Measurements from ENCODE around the gene UNK. TPM values are rescaled to one million over a fixed set of nuclear protein-coding genes. Genes with fewer than 3 reads are reported as not detected.

UNK gene
- total RNA-seq, 1 experiment from 2014 or later: 35.4 TPM

- no peak for TF ChIP-seq FOXP4 (CRISPR knock-in tag; IDR thresholded peaks at IDR 0.05)
- no peak for TF ChIP-seq ZNF396 (CRISPR knock-in tag; IDR thresholded peaks at IDR 0.05; ENCODE audit: borderline replicate concordance)
- TF ChIP-seq EMX1 (CRISPR knock-in tag; IDR thresholded peaks at IDR 0.05): peak; percentile 56
- no peak for TF ChIP-seq KAT7 (CRISPR knock-in tag; IDR thresholded peaks at IDR 0.05; ENCODE audit: borderline replicate concordance)
- no peak for TF ChIP-seq ATF3 (CRISPR knock-in tag; conservative IDR thresholded peaks at IDR 0.05)
- 0 out of 2 replicates have a peak, but pooled peaks have one; percentile 18 for TF ChIP-seq SP1 (CRISPR knock-in tag; conservative IDR thresholded peaks at IDR 0.05)
- TF ChIP-seq FOXP1 (CRISPR knock-in tag; IDR thresholded peaks at IDR 0.05; ENCODE audit: borderline replicate concordance): no peak
- TF ChIP-seq, protein P1, sequence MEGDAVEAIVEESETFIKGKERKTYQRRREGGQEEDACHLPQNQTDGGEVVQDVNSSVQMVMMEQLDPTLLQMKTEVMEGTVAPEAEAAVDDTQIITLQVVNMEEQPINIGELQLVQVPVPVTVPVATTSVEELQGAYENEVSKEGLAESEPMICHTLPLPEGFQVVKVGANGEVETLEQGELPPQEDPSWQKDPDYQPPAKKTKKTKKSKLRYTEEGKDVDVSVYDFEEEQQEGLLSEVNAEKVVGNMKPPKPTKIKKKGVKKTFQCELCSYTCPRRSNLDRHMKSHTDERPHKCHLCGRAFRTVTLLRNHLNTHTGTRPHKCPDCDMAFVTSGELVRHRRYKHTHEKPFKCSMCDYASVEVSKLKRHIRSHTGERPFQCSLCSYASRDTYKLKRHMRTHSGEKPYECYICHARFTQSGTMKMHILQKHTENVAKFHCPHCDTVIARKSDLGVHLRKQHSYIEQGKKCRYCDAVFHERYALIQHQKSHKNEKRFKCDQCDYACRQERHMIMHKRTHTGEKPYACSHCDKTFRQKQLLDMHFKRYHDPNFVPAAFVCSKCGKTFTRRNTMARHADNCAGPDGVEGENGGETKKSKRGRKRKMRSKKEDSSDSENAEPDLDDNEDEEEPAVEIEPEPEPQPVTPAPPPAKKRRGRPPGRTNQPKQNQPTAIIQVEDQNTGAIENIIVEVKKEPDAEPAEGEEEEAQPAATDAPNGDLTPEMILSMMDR (IDR thresholded peaks at IDR 0.05): no peak
- peak; percentile 64 for TF ChIP-seq NFATC4 (CRISPR knock-in tag; IDR thresholded peaks at IDR 0.05)
- TF ChIP-seq IRF2 (CRISPR knock-in tag; IDR thresholded peaks at IDR 0.05; ENCODE audit: borderline replicate concordance, low read depth): no peak
- TF ChIP-seq GRHL2 (CRISPR knock-in tag; IDR thresholded peaks at IDR 0.05; ENCODE audit: insufficient replicate concordance, severe bottlenecking): no peak
- TF ChIP-seq CREM (CRISPR knock-in tag; IDR thresholded peaks at IDR 0.05): no peak
- TF ChIP-seq, protein P2, sequence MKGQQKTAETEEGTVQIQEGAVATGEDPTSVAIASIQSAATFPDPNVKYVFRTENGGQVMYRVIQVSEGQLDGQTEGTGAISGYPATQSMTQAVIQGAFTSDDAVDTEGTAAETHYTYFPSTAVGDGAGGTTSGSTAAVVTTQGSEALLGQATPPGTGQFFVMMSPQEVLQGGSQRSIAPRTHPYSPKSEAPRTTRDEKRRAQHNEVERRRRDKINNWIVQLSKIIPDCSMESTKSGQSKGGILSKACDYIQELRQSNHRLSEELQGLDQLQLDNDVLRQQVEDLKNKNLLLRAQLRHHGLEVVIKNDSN (CRISPR knock-in tag; IDR thresholded peaks at IDR 0.05): no peak
- TF ChIP-seq, protein P3, sequence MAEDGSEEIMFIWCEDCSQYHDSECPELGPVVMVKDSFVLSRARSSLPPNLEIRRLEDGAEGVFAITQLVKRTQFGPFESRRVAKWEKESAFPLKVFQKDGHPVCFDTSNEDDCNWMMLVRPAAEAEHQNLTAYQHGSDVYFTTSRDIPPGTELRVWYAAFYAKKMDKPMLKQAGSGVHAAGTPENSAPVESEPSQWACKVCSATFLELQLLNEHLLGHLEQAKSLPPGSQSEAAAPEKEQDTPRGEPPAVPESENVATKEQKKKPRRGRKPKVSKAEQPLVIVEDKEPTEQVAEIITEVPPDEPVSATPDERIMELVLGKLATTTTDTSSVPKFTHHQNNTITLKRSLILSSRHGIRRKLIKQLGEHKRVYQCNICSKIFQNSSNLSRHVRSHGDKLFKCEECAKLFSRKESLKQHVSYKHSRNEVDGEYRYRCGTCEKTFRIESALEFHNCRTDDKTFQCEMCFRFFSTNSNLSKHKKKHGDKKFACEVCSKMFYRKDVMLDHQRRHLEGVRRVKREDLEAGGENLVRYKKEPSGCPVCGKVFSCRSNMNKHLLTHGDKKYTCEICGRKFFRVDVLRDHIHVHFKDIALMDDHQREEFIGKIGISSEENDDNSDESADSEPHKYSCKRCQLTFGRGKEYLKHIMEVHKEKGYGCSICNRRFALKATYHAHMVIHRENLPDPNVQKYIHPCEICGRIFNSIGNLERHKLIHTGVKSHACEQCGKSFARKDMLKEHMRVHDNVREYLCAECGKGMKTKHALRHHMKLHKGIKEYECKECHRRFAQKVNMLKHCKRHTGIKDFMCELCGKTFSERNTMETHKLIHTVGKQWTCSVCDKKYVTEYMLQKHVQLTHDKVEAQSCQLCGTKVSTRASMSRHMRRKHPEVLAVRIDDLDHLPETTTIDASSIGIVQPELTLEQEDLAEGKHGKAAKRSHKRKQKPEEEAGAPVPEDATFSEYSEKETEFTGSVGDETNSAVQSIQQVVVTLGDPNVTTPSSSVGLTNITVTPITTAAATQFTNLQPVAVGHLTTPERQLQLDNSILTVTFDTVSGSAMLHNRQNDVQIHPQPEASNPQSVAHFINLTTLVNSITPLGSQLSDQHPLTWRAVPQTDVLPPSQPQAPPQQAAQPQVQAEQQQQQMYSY (CRISPR knock-in tag; IDR thresholded peaks at IDR 0.05): no peak
- no peak for TF ChIP-seq FOXK1 (CRISPR knock-in tag; IDR thresholded peaks at IDR 0.05)
- TF ChIP-seq CBFB (CRISPR knock-in tag; IDR thresholded peaks at IDR 0.05; ENCODE audit: low read depth): no peak
- TF ChIP-seq, protein P4, sequence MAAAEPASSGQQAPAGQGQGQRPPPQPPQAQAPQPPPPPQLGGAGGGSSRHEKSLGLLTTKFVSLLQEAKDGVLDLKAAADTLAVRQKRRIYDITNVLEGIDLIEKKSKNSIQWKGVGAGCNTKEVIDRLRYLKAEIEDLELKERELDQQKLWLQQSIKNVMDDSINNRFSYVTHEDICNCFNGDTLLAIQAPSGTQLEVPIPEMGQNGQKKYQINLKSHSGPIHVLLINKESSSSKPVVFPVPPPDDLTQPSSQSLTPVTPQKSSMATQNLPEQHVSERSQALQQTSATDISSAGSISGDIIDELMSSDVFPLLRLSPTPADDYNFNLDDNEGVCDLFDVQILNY (CRISPR knock-in tag; IDR thresholded peaks at IDR 0.05): no peak
- no peak for TF ChIP-seq E2F4 (CRISPR knock-in tag; IDR thresholded peaks at IDR 0.05; ENCODE audit: borderline replicate concordance, low read depth)
- TF ChIP-seq ZBTB43 (CRISPR knock-in tag; IDR thresholded peaks at IDR 0.05): no peak
- no peak for TF ChIP-seq HMGXB4 (CRISPR knock-in tag; IDR thresholded peaks at IDR 0.05)
- TF ChIP-seq ZNF263 (CRISPR knock-in tag; IDR thresholded peaks at IDR 0.05; ENCODE audit: low read depth): no peak
- no peak for TF ChIP-seq RELA (CRISPR knock-in tag; IDR thresholded peaks at IDR 0.05; ENCODE audit: borderline replicate concordance)
- TF ChIP-seq ZNF671 (CRISPR knock-in tag; IDR thresholded peaks at IDR 0.05): peak; percentile 58
These were observed 8.0 kb upstream of the UNK start (continued) for GRCh38 chr17:75776386-75777295.

Data from WTC11 (cell line).